Measurements from ENCODE around the gene CTNNBIP1. TPM values are rescaled to one million over a fixed set of nuclear protein-coding genes. Genes with fewer than 3 reads are reported as not detected.

CTNNBIP1 gene
- total and polyA plus RNA-seq, 2 donors (not counting 3 experiments of a cell fraction or from before 2014, with no cell fraction given): 26.6 to 31.7 TPM

DNA sequence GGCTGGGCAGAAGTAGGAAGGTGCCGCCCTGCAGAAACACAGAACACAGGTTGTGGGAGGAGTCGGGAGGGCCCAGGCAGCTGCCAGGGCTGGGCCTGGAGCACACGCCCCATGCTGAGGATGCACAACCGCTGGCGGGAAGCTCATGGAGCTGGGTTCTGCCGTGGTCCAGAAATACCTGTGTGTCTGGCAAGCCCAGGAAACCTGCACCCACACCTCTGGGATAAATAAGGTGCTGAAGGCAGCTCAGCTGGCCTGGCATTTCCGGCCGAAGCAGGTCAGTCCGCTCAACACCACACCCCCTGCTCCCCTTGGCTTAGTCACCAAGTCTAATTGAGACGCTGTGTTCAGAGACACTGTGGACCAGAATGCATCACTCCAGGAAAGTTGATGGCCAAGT is 32.1 kb downstream of the CTNNBIP1 start:
- FAIRE-seq: no peak
- ChIA-PET CTCF (interaction anchor here (1.1 to 2.7 kb wide), 6 partner anchors 12 to 275 kb away, joined by 3 to 16 read pairs (median 5); partner anchors contain the start of genes LZIC and NMNAT1), POLR2A (interaction anchor here (0.8 kb wide), 1 partner anchor 65 kb away, joined by 3 read pairs; the partner anchor contains the start of genes LZIC and NMNAT1)
- TF ChIP-seq EZH2 (IDR thresholded peaks at IDR 0.05; ENCODE audit: borderline replicate concordance, low read depth, low read length, severe bottlenecking) (no peak), POLR2AphosphoS5 (IDR thresholded peaks at IDR 0.05; ENCODE audit: insufficient read depth, low read depth, low read length) (no peak)
- Histone ChIP-seq H3K4me2 (ENCODE audit: insufficient read depth, low read length) (no peak overlapping the region), H3K27ac (ENCODE audit: insufficient read depth, low read depth, low read length) (no peak overlapping the region), H3K27me3 (ENCODE audit: control insufficient read depth in 2 of 2, insufficient read depth in 2 of 2, low read length in 2 of 2) (no peaks in the 10 kb centered on the region), H3K36me3 (ENCODE audit: control insufficient read depth in 2 of 2, extremely low read depth in 1 of 2, insufficient read depth in 2 of 2, low read length in 2 of 2) (no peaks in the 10 kb centered on the region), H3K9me1 (replicated peaks; ENCODE audit: control insufficient read depth, extremely low read depth, insufficient read depth, low read length) (no peaks in the 10 kb centered on the region), H3K4me1 (ENCODE audit: control insufficient read depth, extremely low read depth, insufficient read depth, low read length) (no peaks in the 10 kb centered on the region), H3K9ac (replicated peaks; ENCODE audit: extremely low read depth, insufficient read depth, low read length) (no peak overlapping the region), H2AFZ (ENCODE audit: low read depth, low read length) (no peak overlapping the region), H3K79me2 (ENCODE audit: control insufficient read depth, insufficient read depth, low read length) (no peaks in the 10 kb centered on the region), H3K4me3 (replicated peaks in 1 of 3; ENCODE audit: insufficient read depth in 1 of 3, low read depth in 1 of 3, low read length in 3 of 3) (no peak overlapping the region), H4K20me1 (replicated peaks; ENCODE audit: control insufficient read depth, extremely low read depth, insufficient read depth, low read length) (no peaks in the 10 kb centered on the region), H3K9me3 (replicated peaks; ENCODE audit: control insufficient read depth, insufficient read depth, low read length) (no peaks in the 10 kb centered on the region)
- intact Hi-C loops (cut with micrococcal nuclease) (no loop called here), dilution Hi-C loops (cut with MboI; ENCODE audit: extremely low pct_ligation_motif_present, low sequenced_read_pairs) (no loop called here)
- DNase-seq (ENCODE audit: low read depth, low spot score): no peak
- no TSS peak for BruUV-seq (replicated peaks)

DNA sequence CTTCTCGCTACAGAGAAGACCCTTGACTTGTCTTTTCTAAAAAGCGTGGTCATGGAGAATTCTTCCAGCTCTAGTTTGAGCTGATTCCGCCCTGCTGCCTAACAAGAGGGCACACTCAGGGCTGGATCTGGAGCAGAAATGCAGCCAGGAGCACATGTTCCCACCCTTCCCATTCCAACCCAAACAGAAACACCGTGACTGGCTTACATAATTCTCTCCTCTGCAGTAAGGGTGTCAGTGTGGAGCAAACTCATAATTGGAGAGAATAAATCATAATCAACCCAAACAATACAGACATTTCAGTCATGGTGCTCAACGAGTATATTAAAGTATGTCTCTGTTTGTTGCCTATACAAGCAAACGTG is 34.5 kb downstream of the CTNNBIP1 start:
- TF ChIP-seq POLR2AphosphoS5 (IDR thresholded peaks at IDR 0.05; ENCODE audit: insufficient read depth, low read depth, low read length) (no peak), EZH2 (IDR thresholded peaks at IDR 0.05; ENCODE audit: borderline replicate concordance, low read depth, low read length, severe bottlenecking) (no peak), POLR2A (IDR thresholded peaks at IDR 0.05; ENCODE audit: low read depth, low read length) (no peak), GATA2 (IDR thresholded peaks at IDR 0.05; ENCODE audit: insufficient read depth, insufficient read length, low read depth, low read length) (no peak), JUN (IDR thresholded peaks at IDR 0.05; ENCODE audit: borderline replicate concordance, insufficient read depth, insufficient read length, low read depth) (no peak), MYC (IDR thresholded peaks at IDR 0.05; ENCODE audit: low read depth, low read length) (no peak), FOS (IDR thresholded peaks at IDR 0.05; ENCODE audit: borderline replicate concordance, insufficient read depth, low read length) (no peak)
- TF ChIP-seq, protein P1, sequence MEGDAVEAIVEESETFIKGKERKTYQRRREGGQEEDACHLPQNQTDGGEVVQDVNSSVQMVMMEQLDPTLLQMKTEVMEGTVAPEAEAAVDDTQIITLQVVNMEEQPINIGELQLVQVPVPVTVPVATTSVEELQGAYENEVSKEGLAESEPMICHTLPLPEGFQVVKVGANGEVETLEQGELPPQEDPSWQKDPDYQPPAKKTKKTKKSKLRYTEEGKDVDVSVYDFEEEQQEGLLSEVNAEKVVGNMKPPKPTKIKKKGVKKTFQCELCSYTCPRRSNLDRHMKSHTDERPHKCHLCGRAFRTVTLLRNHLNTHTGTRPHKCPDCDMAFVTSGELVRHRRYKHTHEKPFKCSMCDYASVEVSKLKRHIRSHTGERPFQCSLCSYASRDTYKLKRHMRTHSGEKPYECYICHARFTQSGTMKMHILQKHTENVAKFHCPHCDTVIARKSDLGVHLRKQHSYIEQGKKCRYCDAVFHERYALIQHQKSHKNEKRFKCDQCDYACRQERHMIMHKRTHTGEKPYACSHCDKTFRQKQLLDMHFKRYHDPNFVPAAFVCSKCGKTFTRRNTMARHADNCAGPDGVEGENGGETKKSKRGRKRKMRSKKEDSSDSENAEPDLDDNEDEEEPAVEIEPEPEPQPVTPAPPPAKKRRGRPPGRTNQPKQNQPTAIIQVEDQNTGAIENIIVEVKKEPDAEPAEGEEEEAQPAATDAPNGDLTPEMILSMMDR (IDR thresholded peaks at IDR 0.05; ENCODE audit: extremely low read depth in 1 of 2, insufficient read depth in 1 of 2, low read depth in 1 of 2, low read length in 2 of 2): no peak
- TF ChIP-seq, protein P2, sequence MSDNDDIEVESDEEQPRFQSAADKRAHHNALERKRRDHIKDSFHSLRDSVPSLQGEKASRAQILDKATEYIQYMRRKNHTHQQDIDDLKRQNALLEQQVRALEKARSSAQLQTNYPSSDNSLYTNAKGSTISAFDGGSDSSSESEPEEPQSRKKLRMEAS (IDR thresholded peaks at IDR 0.05; ENCODE audit: insufficient read depth, insufficient read length): no peak
- dilution Hi-C loops (cut with MboI; ENCODE audit: extremely low pct_ligation_motif_present, low sequenced_read_pairs) (no loop called here), intact Hi-C loops (cut with micrococcal nuclease) (loop anchor here (1.0 to 2.0 kb wide), 7 partner anchors 15 to 553 kb away; partner anchors contain the start of genes CTNNBIP1 and UBE4B)
- H3K4me2 ChIP-seq (ENCODE audit: insufficient read depth, low read length): no peak overlapping the region
- H3K4me3 ChIP-seq (replicated peaks in 1 of 3; ENCODE audit: insufficient read depth in 1 of 3, low read depth in 1 of 3, low read length in 3 of 3): no peak overlapping the region
- H3K4me1 ChIP-seq (ENCODE audit: control insufficient read depth, extremely low read depth, insufficient read depth, low read length): no peaks in the 10 kb centered on the region
- FAIRE-seq (no peak), DNase-seq (ENCODE audit: low read depth, low spot score) (no peak)
- no peak overlapping the region for H2AFZ ChIP-seq (ENCODE audit: low read depth, low read length)
- BruUV-seq (replicated peaks): no TSS peak
- CTCF ChIA-PET: interaction anchor here (0.6 to 7.6 kb wide), 9 partner anchors 9 to 67 kb away, joined by 3 to 77 read pairs (median 4); partner anchors contain the start of genes CTNNBIP1, LZIC and NMNAT1
- no peaks in the 10 kb centered on the region for H3K27me3 ChIP-seq (ENCODE audit: control insufficient read depth in 2 of 2, insufficient read depth in 2 of 2, low read length in 2 of 2)
- H3K79me2 ChIP-seq (ENCODE audit: control insufficient read depth, insufficient read depth, low read length): no peaks in the 10 kb centered on the region
- no peak overlapping the region for H3K27ac ChIP-seq (ENCODE audit: insufficient read depth, low read depth, low read length)
- peaks cover 0 to 4% of the 10 kb centered on the region in 2 experiments for H3K36me3 ChIP-seq (ENCODE audit: control insufficient read depth in 2 of 2, extremely low read depth in 1 of 2, insufficient read depth in 2 of 2, low read length in 2 of 2)
- no peaks in the 10 kb centered on the region for H3K9me3 ChIP-seq (replicated peaks; ENCODE audit: control insufficient read depth, insufficient read depth, low read length)
- H3K9ac ChIP-seq (replicated peaks; ENCODE audit: extremely low read depth, insufficient read depth, low read length): no peak overlapping the region
- POLR2A ChIA-PET: no interaction called here
- H4K20me1 ChIP-seq (replicated peaks; ENCODE audit: control insufficient read depth, extremely low read depth, insufficient read depth, low read length): no peaks in the 10 kb centered on the region
- H3K9me1 ChIP-seq (replicated peaks; ENCODE audit: control insufficient read depth, extremely low read depth, insufficient read depth, low read length): no peaks in the 10 kb centered on the region
